Common myeloid progenitor, CD34-positive (primary cell): ENCODE data around the gene TRMU.

Experiments used
- CTCF ChIA-PET: fragments of 350-600 bp; sonication (Branson Sonifier 250); formaldehyde crosslinking; loops from one replicate; lab custom pipeline; 2021; ENCODE audit warnings: antibody characterized with exemption; lab: Charles Lee
- POLR2A ChIA-PET: fragments of 350-600 bp; sonication (Branson Sonifier 250); formaldehyde crosslinking; loops from one replicate; lab custom pipeline; 2021; ENCODE audit warnings: antibody characterized with exemption; lab: Charles Lee
- DNase-seq, 3 donors: peaks; one replicate each; pipeline versions ENCODE4 v3.0.0 to v3.0.0-alpha.2; 2013
- H3K27ac ChIP-seq, 2 experiments: 1 replicate in 1 of 2; 2 replicates in 1 of 2; pipeline ENCODE4 v1.7.0; 2013; ENCODE audit warnings: inconsistent platforms in 2 of 2, low read length in 2 of 2, mild to moderate bottlenecking in 2 of 2, low read depth in 1 of 2, moderate library complexity in 1 of 2; ENCODE audit not compliant: severe bottlenecking in 2 of 2, insufficient read depth in 1 of 2, poor library complexity in 1 of 2
- H3K27me3 ChIP-seq, 5 experiments: replicated peaks in 2 of 5; 1 replicate in 3 of 5; 2 replicates in 2 of 5; pipeline versions ENCODE4 v1.6.1 to v1.7.0; 2013; ENCODE audit warnings: low read length in 4 of 5, mild to moderate bottlenecking in 2 of 5, moderate library complexity in 2 of 5, inconsistent platforms in 1 of 5; ENCODE audit not compliant: insufficient read depth in 5 of 5, control insufficient read depth in 4 of 5
- H3K36me3 ChIP-seq, 4 experiments: 1 replicate in 2 of 4; 2 replicates in 2 of 4; pipeline versions ENCODE4 v1.6.1 to v1.7.0; 2013; ENCODE audit warnings: low read length in 3 of 4, control low read depth in 1 of 4, mild to moderate bottlenecking in 1 of 4; ENCODE audit not compliant: control insufficient read depth in 4 of 4, insufficient read depth in 4 of 4
- H3K4me1 ChIP-seq, 4 experiments: 1 replicate in 3 of 4; 2 replicates in 1 of 4; pipeline versions ENCODE4 v1.6.1 to v1.7.1; 2013; ENCODE audit warnings: low read length in 3 of 4, mild to moderate bottlenecking in 3 of 4, control low read depth in 1 of 4, inconsistent platforms in 1 of 4, moderate library complexity in 1 of 4; ENCODE audit not compliant: control insufficient read depth in 4 of 4, insufficient read depth in 4 of 4; ENCODE audit errors: control extremely low read depth in 1 of 4
- H3K4me3 ChIP-seq, 7 experiments: 1 replicate in 4 of 7; 2 replicates in 3 of 7; pipeline versions ENCODE4 v1.5.1 to v1.7.0; 2013; ENCODE audit warnings: mild to moderate bottlenecking in 7 of 7, low read length in 6 of 7, moderate library complexity in 6 of 7, inconsistent platforms in 2 of 7, low read depth in 2 of 7, control low read depth in 1 of 7; ENCODE audit not compliant: insufficient read depth in 4 of 7, control insufficient read depth in 1 of 7; ENCODE audit errors: extremely low read depth in 1 of 7
- H3K9me3 ChIP-seq, 5 experiments: 1 replicate in 4 of 5; 2 replicates in 1 of 5; pipeline versions ENCODE4 v1.6.1 to v1.7.1; 2013; ENCODE audit warnings: low read length in 4 of 5, mild to moderate bottlenecking in 2 of 5, inconsistent platforms in 1 of 5, low read depth in 1 of 5, moderate library complexity in 1 of 5; ENCODE audit not compliant: control insufficient read depth in 4 of 5, insufficient read depth in 2 of 5; ENCODE audit errors: control extremely low read depth in 1 of 5
- WGBS: methylation state at CpG from one replicate; pipeline ENCODE4 v1.1.5; 2013; ENCODE audit not compliant: insufficient coverage; 5-methylcytosine and 5-hydroxymethylcytosine counted together

TRMU gene

GRCh38 chr22:46364341-46365165 is 29.0 kb downstream of the TRMU start:
- WGBS = 96% methylated on average over 23 of the region's 26 CpGs

GRCh38 chr22:46365166-46365624 is 29.7 kb downstream of the TRMU start:
- Histone ChIP-seq H3K36me3 (peaks cover 0 to under 1% (median 0%) of the 10 kb centered on the region in 4 experiments), H3K27me3 (peaks cover 0 to 75% (median 16%) of the 10 kb centered on the region in 5 experiments), H3K27ac (no peak overlapping the region), H3K9me3 (peaks cover 0 to 5% (median 0%) of the 10 kb centered on the region in 5 experiments), H3K4me1 (peaks cover 0 to 10% (median 1%) of the 10 kb centered on the region in 4 experiments), H3K4me3 (no peak overlapping the region)
- no peak for DNase-seq
- CTCF ChIA-PET = interaction anchor here (0.7 kb wide), 1 partner anchor 177 kb away, joined by 3 read pairs; no protein-coding TSS in a partner anchor
- WGBS = 94% methylated on average over 20 of the region's 22 CpGs
- POLR2A ChIA-PET = no interaction called here

More at GRCh38 chr22:46364341-46365165, 29.0 kb downstream of the TRMU start:
- POLR2A ChIA-PET = no interaction called here
- Histone ChIP-seq H3K4me3 (no peak overlapping the region), H3K4me1 (peaks cover 0 to 10% (median 1%) of the 10 kb centered on the region in 4 experiments), H3K36me3 (peaks cover 0 to 5% (median 0%) of the 10 kb centered on the region in 4 experiments), H3K27me3 (peaks cover 0 to 71% (median 14%) of the 10 kb centered on the region in 5 experiments), H3K27ac (no peak overlapping the region), H3K9me3 (peaks cover 0 to 5% (median 0%) of the 10 kb centered on the region in 5 experiments)
- DNase-seq = no peak
- CTCF ChIA-PET = interaction anchor here (0.7 kb wide), 1 partner anchor 178 kb away, joined by 3 read pairs; no protein-coding TSS in a partner anchor

GRCh38 chr22:46366327-46366731 is 30.8 kb downstream of the TRMU start:
- peaks cover 0 to 75% (median 21%) of the 10 kb centered on the region in 5 experiments for H3K27me3 ChIP-seq
- no peak for DNase-seq
- peaks cover 0 to 10% (median 1%) of the 10 kb centered on the region in 4 experiments for H3K4me1 ChIP-seq
- ChIA-PET CTCF (interaction anchor here (1.0 to 2.4 kb wide), 2 partner anchors 175 to 182 kb away, joined by 4 to 14 read pairs; no protein-coding TSS in a partner anchor), POLR2A (no interaction called here)
- H3K9me3 ChIP-seq = no peaks in the 10 kb centered on the region
- no peaks in the 10 kb centered on the region for H3K36me3 ChIP-seq
- no peak overlapping the region for H3K4me3 ChIP-seq
- H3K27ac ChIP-seq = no peak overlapping the region
- WGBS = 92% methylated on average over 16 of the region's 19 CpGs

- CTCF ChIA-PET = interaction anchor here (0.8 to 2.4 kb wide), 22 partner anchors 8 to 181 kb away, joined by 3 to 34 read pairs (median 4); partner anchors contain the start of gene PKDREJ
- Histone ChIP-seq H3K27me3 (peaks cover 0 to 68% (median 18%) of the 10 kb centered on the region in 5 experiments), H3K36me3 (no peaks in the 10 kb centered on the region), H3K9me3 (no peaks in the 10 kb centered on the region), H3K4me1 (peaks cover 0 to 12% (median 1%) of the 10 kb centered on the region in 4 experiments), H3K4me3 (no peak overlapping the region), H3K27ac (no peak overlapping the region)
- peak in 1 of 3 donors; percentile 43 for DNase-seq
- WGBS = 54% methylated on average over 42 of the region's 45 CpGs
- POLR2A ChIA-PET = no interaction called here
These were observed 31.5 kb downstream of the TRMU start for GRCh38 chr22:46366801-46367706.

GRCh38 chr22:46367707-46368191 is 32.2 kb downstream of the TRMU start:
- POLR2A ChIA-PET = no interaction called here

GRCh38 chr22:46368422-46368821 is 32.9 kb downstream of the TRMU start:
- no peak overlapping the region for H3K27ac ChIP-seq
- peaks cover 0 to 61% (median 12%) of the 10 kb centered on the region in 5 experiments for H3K27me3 ChIP-seq
- H3K9me3 ChIP-seq = no peaks in the 10 kb centered on the region
- CTCF ChIA-PET = interaction anchor here (0.9 to 2.4 kb wide), 21 partner anchors 8 to 337 kb away, joined by 3 to 34 read pairs (median 4); partner anchors contain the start of gene PKDREJ
- H3K36me3 ChIP-seq = no peaks in the 10 kb centered on the region
- WGBS = 83% methylated on average over 10 of the region's 12 CpGs
- H3K4me1 ChIP-seq = peaks cover 0 to 21% (median 7%) of the 10 kb centered on the region in 4 experiments
- H3K4me3 ChIP-seq = no peak overlapping the region
- POLR2A ChIA-PET = no interaction called here
- no peak for DNase-seq

More at GRCh38 chr22:46367707-46368191, 32.2 kb downstream of the TRMU start:
- WGBS = 25% methylated on average over 12 of the region's 19 CpGs
- no peak overlapping the region for H3K4me3 ChIP-seq
- CTCF ChIA-PET = interaction anchor here (0.8 to 2.4 kb wide), 24 partner anchors 9 to 336 kb away, joined by 3 to 34 read pairs (median 4); partner anchors contain the start of gene PKDREJ
- H3K4me1 ChIP-seq = peaks cover 0 to 16% (median 2%) of the 10 kb centered on the region in 4 experiments
- no peaks in the 10 kb centered on the region for H3K9me3 ChIP-seq
- peaks cover 0 to 65% (median 14%) of the 10 kb centered on the region in 5 experiments for H3K27me3 ChIP-seq
- no peaks in the 10 kb centered on the region for H3K36me3 ChIP-seq
- DNase-seq = peak; percentile 60 to 77 (median 68)
- no peak overlapping the region for H3K27ac ChIP-seq
